T-cell (primary cell): ENCODE results near the gene FBXO41. TPM values are rescaled to one million over a fixed set of nuclear protein-coding genes. Genes with fewer than 3 reads are reported as not detected.
A peak's percentile ranks its signal among the peaks of the same experiment; 100 is the strongest.

Source experiments
- ATAC-seq, 4 experiments: fragments of 200-7000 bp in 3 of 4; fragments of 150-1000 bp in 1 of 4; cut with Tn5 transposase; replicated peaks in 1 of 4; 1 replicate in 3 of 4; 2 replicates in 1 of 4; pipeline ENCODE4 v1.10.0; 2021; ENCODE audit warnings: moderate library complexity in 3 of 4, mild to moderate bottlenecking in 2 of 4, moderate number of reproducible peaks in 1 of 4
- CTCF ChIA-PET, 2 donors: fragments of 300-600 bp; sonication (Branson Sonifier 250); formaldehyde crosslinking; loops; one replicate each; lab custom pipeline; 2022; ENCODE audit warnings: antibody characterized with exemption in 2 of 2; lab: Charles Lee
- POLR2A ChIA-PET, 2 donors: fragments of 300-600 bp; sonication (Branson Sonifier 250); formaldehyde crosslinking; loops; one replicate each; lab custom pipeline; 2022; ENCODE audit warnings: antibody characterized with exemption in 2 of 2; lab: Charles Lee
- DNase-seq, 35 experiments: peaks; one replicate each; pipeline versions ENCODE4 v3.0.0 to v3.0.0-alpha.2; 2013 to 2023
- H3K27ac ChIP-seq: one replicate; pipeline ENCODE4 v1.5.1; 2013; ENCODE audit warnings: low read length
- H3K27me3 ChIP-seq, 2 experiments: replicated peaks in 1 of 2; 1 replicate in 1 of 2; 2 replicates in 1 of 2; pipeline versions ENCODE4 v1.6.1 to v1.7.0; 2013; ENCODE audit warnings: low read length in 1 of 2, mixed read lengths in 1 of 2; ENCODE audit not compliant: control insufficient read depth in 2 of 2, insufficient read depth in 2 of 2; ENCODE audit errors: extremely low read depth in 1 of 2
- H3K36me3 ChIP-seq, 2 donors: 1 replicate in 1 of 2; 2 replicates in 1 of 2; pipeline versions ENCODE4 v1.6.1 to v1.7.0; 2013; ENCODE audit warnings: low read length in 1 of 2; ENCODE audit not compliant: control insufficient read depth in 2 of 2, insufficient read depth in 1 of 2; ENCODE audit errors: extremely low read depth in 1 of 2
- H3K4me1 ChIP-seq, 2 experiments: 1 replicate in 1 of 2; 2 replicates in 1 of 2; pipeline versions ENCODE4 v1.6.1 to v1.7.0; 2013; ENCODE audit warnings: low read length in 2 of 2, mixed read lengths in 1 of 2; ENCODE audit not compliant: insufficient read depth in 2 of 2, control insufficient read depth in 1 of 2; ENCODE audit errors: extremely low read depth in 1 of 2
- H3K4me3 ChIP-seq, 2 donors: 1 replicate in 1 of 2; 2 replicates in 1 of 2; pipeline versions ENCODE4 v1.5.1 to v1.7.0; 2013; ENCODE audit warnings: mild to moderate bottlenecking in 2 of 2, low read length in 1 of 2, moderate library complexity in 1 of 2; ENCODE audit not compliant: control insufficient read depth in 1 of 2; ENCODE audit errors: extremely low read depth in 1 of 2
- H3K9me3 ChIP-seq: 2 replicates; pipeline ENCODE4 v1.7.0; 2013
- H3K27ac Mint-ChIP-seq, 2 donors: one replicate each; pipeline ENCODE4 v1.8.0; 2020 to 2021; ENCODE audit warnings: mild to moderate bottlenecking in 2 of 2, mixed read lengths in 2 of 2
- H3K27me3 Mint-ChIP-seq, 2 donors: one replicate each; pipeline ENCODE4 v1.8.0; 2021 to 2022; ENCODE audit warnings: mixed read lengths in 2 of 2
- H3K36me3 Mint-ChIP-seq: one replicate; pipeline ENCODE4 v1.8.0; 2021; ENCODE audit warnings: mixed read lengths
- H3K4me1 Mint-ChIP-seq, 3 donors: one replicate each; pipeline ENCODE4 v1.8.0; 2020 to 2022; ENCODE audit warnings: mixed read lengths in 3 of 3, mild to moderate bottlenecking in 1 of 3
- H3K4me3 Mint-ChIP-seq, 3 donors: one replicate each; pipeline ENCODE4 v1.8.0; 2020 to 2022; ENCODE audit warnings: mild to moderate bottlenecking in 3 of 3, mixed read lengths in 3 of 3, moderate library complexity in 3 of 3
- H3K9me3 Mint-ChIP-seq, 3 donors: one replicate each; pipeline ENCODE4 v1.8.0; 2020 to 2022; ENCODE audit warnings: mixed read lengths in 3 of 3
- WGBS: methylation state at CpG from one replicate; pipeline ENCODE4 v1.1.5; 2013; ENCODE audit warnings: missing lambda C conversion rate; ENCODE audit not compliant: insufficient coverage; 5-methylcytosine and 5-hydroxymethylcytosine counted together
- total RNA-seq, 35 experiments: library from RNA in 6 of 35; stranded (reverse) in 6 of 35; fragments of 120-200 nt in 1 of 35; gene quantifications; one replicate each; pipeline versions ENCODE4 v1.2.1 to v1.2.4 and lab custom pipeline; 2013 to 2026

FBXO41 gene
- total RNA-seq, 5 donors from 2014 or later (not counting 1 experiment from before 2014, with no cell fraction given), result 17.6 to 23.7 (median 19.6) TPM

- ATAC-seq, result no peak
Measured at GRCh38 chr2:73239776-73240175, 44.5 kb downstream of the FBXO41 start.

GRCh38 chr2:73238976-73239375, 45.3 kb downstream of the FBXO41 start:
- Mint-ChIP-seq H3K9me3 (no peaks in the 10 kb centered on the region), H3K36me3 (peaks cover 12% of the 10 kb centered on the region), H3K4me1 (peaks cover 44 to 55% (median 47%) of the 10 kb centered on the region in 3 donors), H3K27me3 (no peaks in the 10 kb centered on the region), H3K4me3 (no peak overlapping the region), H3K27ac (no peak overlapping the region)
- Histone ChIP-seq H3K9me3 (no peaks in the 10 kb centered on the region), H3K4me1 (peaks cover 11 to 26% of the 10 kb centered on the region in 2 experiments), H3K4me3 (no peak overlapping the region), H3K27ac (no peak overlapping the region), H3K36me3 (peaks cover 0 to 51% of the 10 kb centered on the region in 2 donors), H3K27me3 (no peaks in the 10 kb centered on the region)
- POLR2A ChIA-PET, result no interaction called here
- 100% methylated on average over 1 of the region's 1 CpG for WGBS
- CTCF ChIA-PET, result no interaction called here
- ATAC-seq, result no peak
- no peak for DNase-seq

More at GRCh38 chr2:73239776-73240175, 44.5 kb downstream of the FBXO41 start:
- H3K4me1 ChIP-seq, result peaks cover 10 to 23% of the 10 kb centered on the region in 2 experiments
- no peaks in the 10 kb centered on the region for H3K9me3 ChIP-seq
- POLR2A ChIA-PET, result no interaction called here
- Mint-ChIP-seq H3K27ac (no peak overlapping the region), H3K4me3 (no peak overlapping the region), H3K9me3 (no peaks in the 10 kb centered on the region), H3K4me1 (peaks cover 42 to 57% (median 43%) of the 10 kb centered on the region in 3 donors), H3K36me3 (peaks cover 19% of the 10 kb centered on the region), H3K27me3 (no peaks in the 10 kb centered on the region)
- no peak overlapping the region for H3K4me3 ChIP-seq
- DNase-seq, result no peak
- H3K36me3 ChIP-seq, result peaks cover 0 to 59% of the 10 kb centered on the region in 2 donors
- no peak overlapping the region for H3K27ac ChIP-seq
- 69% methylated on average over 2 of the region's 3 CpGs for WGBS
- CTCF ChIA-PET, result no interaction called here
- H3K27me3 ChIP-seq, result no peaks in the 10 kb centered on the region

DNA sequence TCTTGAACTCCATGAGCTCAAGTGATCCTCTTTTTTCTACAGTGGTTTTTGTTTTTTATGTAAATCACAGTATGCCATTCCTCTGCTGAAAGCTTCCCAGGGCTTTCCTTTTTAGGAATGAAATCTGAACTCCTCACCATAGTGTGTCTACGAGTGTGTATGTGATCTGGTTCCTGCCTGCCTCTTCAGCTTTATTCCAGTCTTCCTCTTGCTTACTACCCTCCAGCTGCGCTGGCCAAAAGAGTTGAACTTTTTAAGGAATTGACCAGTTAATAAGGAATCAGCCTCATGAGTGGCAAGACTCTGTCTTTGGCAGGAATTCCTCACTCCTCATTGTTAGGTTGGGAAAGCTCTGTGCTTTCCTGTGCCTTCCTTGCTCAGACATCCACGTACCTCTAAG, 46.1 kb downstream of the FBXO41 start:
- Mint-ChIP-seq H3K36me3 (peaks cover 10% of the 10 kb centered on the region), H3K9me3 (no peaks in the 10 kb centered on the region), H3K4me1 (peaks cover 45 to 54% (median 51%) of the 10 kb centered on the region in 3 donors), H3K27ac (no peak overlapping the region), H3K4me3 (no peak overlapping the region), H3K27me3 (no peaks in the 10 kb centered on the region)
- H3K36me3 ChIP-seq, result peaks cover 0 to 43% of the 10 kb centered on the region in 2 donors
- POLR2A ChIA-PET, result no interaction called here
- peaks cover 11 to 32% of the 10 kb centered on the region in 2 experiments for H3K4me1 ChIP-seq
- H3K27me3 ChIP-seq, result no peaks in the 10 kb centered on the region
- H3K9me3 ChIP-seq, result no peaks in the 10 kb centered on the region
- no peak overlapping the region for H3K27ac ChIP-seq
- no peak overlapping the region for H3K4me3 ChIP-seq
- WGBS, result no CpG with 5 or more reads among the region's 3 CpGs
- no peak for DNase-seq
- ATAC-seq, result no peak
- CTCF ChIA-PET, result interaction anchor here in 1 of 2 donors (0.6 kb wide), 1 partner anchor 176 kb away, joined by 4 read pairs; no protein-coding TSS in a partner anchor

DNA sequence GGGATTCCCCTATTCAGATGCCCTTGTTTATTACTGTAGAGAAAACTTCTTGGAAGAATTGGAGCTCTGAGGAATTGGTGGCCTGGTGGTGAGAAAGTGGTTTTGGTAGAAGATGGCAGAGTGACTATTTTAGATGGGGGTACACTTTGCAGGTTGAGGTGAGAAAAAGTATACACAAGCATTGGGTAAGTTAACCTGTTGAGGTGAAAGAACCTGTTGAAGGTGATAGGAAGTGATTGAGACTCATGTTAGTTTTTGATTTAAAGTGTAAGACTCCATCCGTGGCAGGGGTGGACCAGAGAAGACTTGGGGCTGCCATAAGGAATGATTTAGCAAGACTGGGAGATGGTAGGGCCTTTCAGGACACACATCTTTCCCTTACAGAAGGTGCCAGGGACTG, 47.1 kb downstream of the FBXO41 start:
- CTCF ChIA-PET, result interaction anchor here (0.5 to 2.5 kb wide), 3 partner anchors 52 to 60 kb away, joined by 3 to 10 read pairs (median 3); no protein-coding TSS in a partner anchor
- Mint-ChIP-seq H3K9me3 (no peaks in the 10 kb centered on the region), H3K27me3 (no peaks in the 10 kb centered on the region), H3K4me1 (peaks cover 50 to 54% (median 51%) of the 10 kb centered on the region in 3 donors), H3K4me3 (peak overlapping the region in 1 of 3 donors; percentile 1), H3K27ac (peak overlapping the region; percentile 4 to 56), H3K36me3 (peaks cover 7% of the 10 kb centered on the region)
- POLR2A ChIA-PET, result no interaction called here
- ATAC-seq (no peak), DNase-seq (no peak)
- H3K27ac ChIP-seq, result no peak overlapping the region
- H3K9me3 ChIP-seq, result no peaks in the 10 kb centered on the region
- peaks cover 0 to 34% of the 10 kb centered on the region in 2 donors for H3K36me3 ChIP-seq
- H3K4me3 ChIP-seq, result no peak overlapping the region
- WGBS, result no CpG with 5 or more reads among the region's 1 CpG
- no peaks in the 10 kb centered on the region for H3K27me3 ChIP-seq
- H3K4me1 ChIP-seq, result peaks cover 15 to 39% of the 10 kb centered on the region in 2 experiments

DNA sequence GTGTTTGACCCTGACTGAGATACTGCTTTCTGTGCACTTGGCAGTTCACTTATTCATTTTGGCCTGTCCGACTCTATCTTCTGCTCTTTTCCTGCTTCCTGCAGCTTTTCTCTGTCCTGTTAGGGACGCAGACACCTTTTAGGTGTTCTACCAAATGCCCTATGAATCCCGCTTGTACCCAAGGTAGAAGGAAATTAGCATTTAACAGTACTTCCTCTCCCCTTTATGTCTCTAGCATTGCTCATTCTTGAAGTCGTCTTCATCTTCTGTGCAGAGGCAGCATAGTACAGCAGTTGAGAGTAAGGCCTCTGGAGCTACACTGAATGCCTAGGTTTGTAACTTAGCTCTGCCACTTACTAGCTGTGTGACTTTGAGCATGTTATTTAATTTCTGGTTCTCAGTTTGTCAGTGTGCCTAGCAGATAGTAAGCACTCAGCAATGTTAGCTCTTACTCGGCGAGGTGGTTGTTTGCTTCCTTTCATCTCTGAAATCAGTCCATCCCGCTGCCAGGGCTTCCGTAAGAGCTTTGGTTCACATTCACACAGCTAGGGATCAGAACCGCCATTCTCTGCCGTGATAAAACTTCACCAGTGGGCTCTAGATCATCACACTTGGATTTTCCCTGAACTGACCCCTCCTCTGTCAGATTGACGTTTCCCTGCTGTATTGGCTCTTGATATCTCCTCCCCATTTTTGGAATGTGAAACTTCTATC, 48.8 kb downstream of the FBXO41 start:
- H3K36me3 ChIP-seq, result peaks cover 0 to 25% of the 10 kb centered on the region in 2 donors
- peak in 2 of 35 experiments; percentile 11 to 36 for DNase-seq
- no peaks in the 10 kb centered on the region for H3K9me3 ChIP-seq
- POLR2A ChIA-PET, result interaction anchor here (0.5 to 0.7 kb wide), 2 partner anchors 64 to 150 kb away, joined by 4 read pairs; partner anchors contain the start of gene ALMS1 (in 1 of the 2)
- peak overlapping the region; percentile 92 for H3K27ac ChIP-seq
- CTCF ChIA-PET, result interaction anchor here (0.6 to 2.5 kb wide), 8 partner anchors 21 to 587 kb away, joined by 3 to 14 read pairs (median 4); no protein-coding TSS in a partner anchor
- Mint-ChIP-seq H3K4me3 (peak overlapping the region; percentile 92 to 98 (median 95)), H3K9me3 (no peaks in the 10 kb centered on the region), H3K27ac (peak overlapping the region; percentile 77 to 96), H3K4me1 (peaks cover 50 to 55% (median 51%) of the 10 kb centered on the region in 3 donors), H3K36me3 (peaks cover 7% of the 10 kb centered on the region), H3K27me3 (no peaks in the 10 kb centered on the region)
- H3K4me3 ChIP-seq, result peak overlapping the region; percentile 75 to 99
- peaks cover 15 to 39% of the 10 kb centered on the region in 2 experiments for H3K4me1 ChIP-seq
- 33% methylated on average over 10 of the region's 11 CpGs for WGBS
- H3K27me3 ChIP-seq, result no peaks in the 10 kb centered on the region
- no peak for ATAC-seq
